GM23248 (cell line): ENCODE measurements around the gene BCLAF1. TPM values are rescaled to one million over a fixed set of nuclear protein-coding genes. Genes with fewer than 3 reads are reported as not detected.
A peak's percentile ranks its signal among the peaks of the same experiment; 100 is the strongest.

Experiments
- DNase-seq: peaks from one replicate; pipeline ENCODE4 v3.0.0-alpha.2; 2015
- H2AFZ ChIP-seq: fragments of 200-600 bp; sonication (generic); 2 replicates; pipeline ENCODE4 v1.6.1; 2016; ENCODE audit warnings: antibody characterized with exemption
- H3F3A ChIP-seq: fragments of 200-600 bp; sonication (generic); 2 replicates; pipeline ENCODE4 v1.6.1; 2016; ENCODE audit warnings: mild to moderate bottlenecking, antibody characterized with exemption, mixed run types; ENCODE audit not compliant: insufficient read depth
- H3K27ac ChIP-seq: fragments of 200-600 bp; sonication (generic); 2 replicates; pipeline ENCODE4 v1.5.1; 2016; ENCODE audit warnings: mild to moderate bottlenecking
- H3K27me3 ChIP-seq: fragments of 200-600 bp; sonication (generic); replicated peaks from 2 replicates; pipeline ENCODE4 v1.6.1; 2016; ENCODE audit warnings: mild to moderate bottlenecking; ENCODE audit not compliant: insufficient read depth
- H3K36me3 ChIP-seq: fragments of 200-600 bp; sonication (generic); 2 replicates; pipeline ENCODE4 v1.6.1; 2016; ENCODE audit warnings: low read depth, mild to moderate bottlenecking
- H3K4me1 ChIP-seq: fragments of 200-600 bp; sonication (generic); 2 replicates; pipeline ENCODE4 v1.6.1; 2016; ENCODE audit warnings: mild to moderate bottlenecking; ENCODE audit not compliant: insufficient read depth
- H3K4me2 ChIP-seq: fragments of 200-600 bp; sonication (generic); one replicate; pipeline ENCODE4 v1.6.1; 2016; ENCODE audit warnings: mild to moderate bottlenecking; ENCODE audit not compliant: unreplicated experiment
- H3K4me3 ChIP-seq: fragments of 200-600 bp; sonication (generic); 2 replicates; pipeline ENCODE4 v1.5.1; 2016; ENCODE audit warnings: mild to moderate bottlenecking
- H3K79me2 ChIP-seq: fragments of 200-600 bp; sonication (generic); 2 replicates; pipeline ENCODE4 v1.6.1; 2016; ENCODE audit warnings: mild to moderate bottlenecking; ENCODE audit not compliant: insufficient read depth
- H3K9ac ChIP-seq: fragments of 200-600 bp; sonication (generic); 2 replicates; pipeline ENCODE4 v1.6.1; 2016; ENCODE audit warnings: mild to moderate bottlenecking
- H3K9me2 ChIP-seq: fragments of 200-600 bp; sonication (generic); 2 replicates; pipeline ENCODE4 v1.6.1; 2016; ENCODE audit warnings: mixed run types, mild to moderate bottlenecking, moderate library complexity; ENCODE audit not compliant: insufficient read depth
- H3K9me3 ChIP-seq: fragments of 200-600 bp; sonication (generic); one replicate; pipeline ENCODE4 v1.6.1; 2017; ENCODE audit warnings: low read depth
- H4K20me1 ChIP-seq: fragments of 200-600 bp; sonication (generic); 2 replicates; pipeline ENCODE4 v1.6.0; 2016; ENCODE audit not compliant: insufficient read depth
- EZH2 ChIP-seq: fragments of 200-600 bp; sonication (generic); IDR thresholded peaks from 2 replicates; pipeline ENCODE4 v1.6.1; 2018; ENCODE audit warnings: antibody characterized with exemption, mild to moderate bottlenecking; ENCODE audit not compliant: insufficient read depth, poor library complexity, severe bottlenecking
- EZH2phosphoT487 ChIP-seq: fragments of 200-600 bp; sonication (generic); IDR thresholded peaks from 2 replicates; pipeline ENCODE4 v1.6.1; 2018; ENCODE audit warnings: antibody characterized with exemption, moderate library complexity, mild to moderate bottlenecking, low read depth; ENCODE audit not compliant: insufficient read depth
- whole genome bisulfite sequencing, 2 experiments: methylation state at CpG; one replicate each; pipeline ENCODE4 v1.1.6; 2015 to 2017; ENCODE audit warnings: low lambda C conversion rate in 2 of 2, low coverage in 1 of 2; ENCODE audit errors: missing lambda C conversion rate in 2 of 2; 5-methylcytosine and 5-hydroxymethylcytosine counted together
- in situ Hi-C: fragments of 300-500 bp; cut with MboI; formaldehyde crosslinking; loops from 2 replicates; pipeline ENCODE4 v1.15.0; 2020
- polyA plus RNA-seq: library from polyadenylated mRNA; unstranded; fragments of >200 nt; fragmentation: Nextera tagmentation; extraction: Ambion mirVana; gene quantifications from 2 replicates; pipeline ENCODE4 v1.2.1, GENCODE V29; 2016
- total RNA-seq: library from RNA; depleted of rRNA; stranded (reverse); fragments of >200 nt; shearing (Covaris generic); gene quantifications from 2 replicates; pipeline ENCODE4 v1.2.3, GENCODE V29; 2014

BCLAF1 gene
- total and polyA plus RNA-seq, 2 experiments from 2014 or later: 78.3 to 80.3 TPM

DNA sequence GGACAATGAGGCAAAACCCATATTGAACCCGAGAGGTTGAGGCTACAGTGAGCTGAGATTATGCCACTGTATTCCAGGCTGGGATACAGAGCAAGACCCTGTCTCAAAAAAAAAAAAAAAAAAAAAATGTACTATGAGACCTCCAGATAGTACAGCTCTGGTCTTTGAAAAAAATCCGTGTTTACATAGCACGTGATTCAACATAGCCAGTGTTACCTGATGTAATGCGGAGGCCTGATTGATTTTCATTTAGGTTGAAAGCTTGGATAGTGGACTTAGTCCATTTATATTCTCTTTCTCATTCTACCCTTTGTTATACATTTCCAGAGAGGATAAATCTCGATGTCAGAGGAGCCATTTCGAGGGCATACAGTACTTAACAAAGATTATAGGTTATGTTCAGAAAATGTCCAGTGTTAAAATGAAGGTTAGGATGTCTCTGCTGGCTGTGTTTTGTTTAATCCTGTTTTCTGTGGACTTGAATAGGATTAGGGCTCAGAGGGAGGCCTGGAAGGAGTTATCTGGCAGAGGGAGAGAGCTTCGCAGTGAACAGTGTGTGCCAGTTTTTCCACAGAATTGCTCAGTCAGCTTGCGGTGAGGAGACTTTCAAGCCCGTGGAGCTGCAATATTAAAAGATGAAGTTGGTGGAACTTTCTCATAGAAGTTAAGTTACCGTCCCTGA, 33.9 kb upstream of the BCLAF1 start:
- H3K9me2 ChIP-seq: no peaks in the 10 kb centered on the region
- no peak overlapping the region for H3K27ac ChIP-seq
- no peak overlapping the region for H3K9ac ChIP-seq
- 49 to 52% methylated on average over 10 of the region's 10 CpGs for WGBS, 2 experiments
- H3K4me2 ChIP-seq: no peak overlapping the region
- H3K4me3 ChIP-seq: no peak overlapping the region
- no peaks in the 10 kb centered on the region for H3K9me3 ChIP-seq
- TF ChIP-seq EZH2phosphoT487: no peak
- no peak for TF ChIP-seq EZH2
- peak overlapping the region; percentile 55; the same call in 1 of the 2 replicates for H2AFZ ChIP-seq
- H3K79me2 ChIP-seq: no peaks in the 10 kb centered on the region
- peak; percentile 36 for DNase-seq
- in situ Hi-C loops: no loop called here
- no peaks in the 10 kb centered on the region for H3K4me1 ChIP-seq
- H3K36me3 ChIP-seq: no peaks in the 10 kb centered on the region
- no peaks in the 10 kb centered on the region for H3K27me3 ChIP-seq
- H3F3A ChIP-seq: no peaks in the 10 kb centered on the region
- H4K20me1 ChIP-seq: no peaks in the 10 kb centered on the region

DNA sequence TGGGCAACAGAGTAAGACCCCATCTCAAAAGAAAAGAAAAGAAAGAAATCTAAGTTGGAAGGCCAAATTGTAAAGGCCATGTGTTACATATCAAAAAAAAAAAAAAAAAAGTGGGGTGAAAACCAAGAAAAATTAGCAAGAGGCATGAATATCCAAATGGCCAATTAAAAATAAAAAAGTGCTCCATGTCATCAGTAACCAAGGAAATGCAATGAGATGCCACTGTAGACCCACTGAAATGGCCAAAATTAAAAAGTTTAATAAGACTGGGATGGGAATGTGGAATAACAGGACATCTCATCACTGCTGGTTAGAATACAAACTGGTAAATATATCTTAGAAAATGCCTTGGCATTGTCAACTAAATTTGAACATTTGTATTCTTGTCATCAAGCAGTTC, 30.1 kb upstream of the BCLAF1 start:
- no peaks in the 10 kb centered on the region for H3K36me3 ChIP-seq
- in situ Hi-C loops: no loop called here

DNA sequence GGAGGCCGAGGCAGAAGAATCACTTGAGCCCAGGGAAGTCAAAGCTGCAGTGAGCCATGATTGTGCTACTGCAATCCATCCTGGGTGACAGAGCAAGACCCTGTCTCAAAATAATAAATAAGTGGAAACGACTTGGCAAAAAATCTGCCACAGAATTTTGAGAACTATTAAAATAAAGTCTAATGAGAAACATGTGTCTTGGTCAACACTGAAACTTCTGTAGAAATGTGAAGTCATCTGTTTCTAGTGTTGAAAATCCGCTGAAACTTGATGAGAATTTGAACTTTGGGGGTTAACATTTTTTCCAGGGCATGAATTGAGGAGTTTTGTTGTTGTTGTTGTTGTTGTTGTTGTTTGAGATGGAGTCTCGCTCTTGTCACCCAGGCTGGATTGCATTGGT, 29.0 kb upstream of the BCLAF1 start:
- no peaks in the 10 kb centered on the region for H3K9me2 ChIP-seq
- H3K27me3 ChIP-seq: no peaks in the 10 kb centered on the region
- H2AFZ ChIP-seq: no peak overlapping the region
- peak; percentile 13 for DNase-seq
- H3K4me1 ChIP-seq: no peaks in the 10 kb centered on the region
- 34 to 48% methylated on average over 4 of the region's 4 CpGs for WGBS, 2 experiments
- no peaks in the 10 kb centered on the region for H4K20me1 ChIP-seq
- H3K4me2 ChIP-seq: no peak overlapping the region
- TF ChIP-seq EZH2 (no peak), EZH2phosphoT487 (no peak)
- H3K9me3 ChIP-seq: no peaks in the 10 kb centered on the region
- H3K9ac ChIP-seq: no peak overlapping the region
- H3K36me3 ChIP-seq: no peaks in the 10 kb centered on the region
- no peaks in the 10 kb centered on the region for H3F3A ChIP-seq
- no peak overlapping the region for H3K4me3 ChIP-seq
- no peaks in the 10 kb centered on the region for H3K79me2 ChIP-seq
- in situ Hi-C loops: no loop called here
- H3K27ac ChIP-seq: no peak overlapping the region

More for the DNA sequence above, 30.1 kb upstream of the BCLAF1 start:
- no peaks in the 10 kb centered on the region for H4K20me1 ChIP-seq
- no peaks in the 10 kb centered on the region for H3K9me3 ChIP-seq
- no peaks in the 10 kb centered on the region for H3K79me2 ChIP-seq
- no peak overlapping the region for H2AFZ ChIP-seq
- H3K27ac ChIP-seq: no peak overlapping the region
- no peaks in the 10 kb centered on the region for H3K4me1 ChIP-seq
- no peaks in the 10 kb centered on the region for H3K27me3 ChIP-seq
- H3K4me2 ChIP-seq: no peak overlapping the region
- H3K9ac ChIP-seq: no peak overlapping the region
- DNase-seq: no peak
- no peaks in the 10 kb centered on the region for H3F3A ChIP-seq
- no peaks in the 10 kb centered on the region for H3K9me2 ChIP-seq
- H3K4me3 ChIP-seq: no peak overlapping the region
- no peak for TF ChIP-seq EZH2phosphoT487
- no peak for TF ChIP-seq EZH2

- H3F3A ChIP-seq: no peaks in the 10 kb centered on the region
- H3K36me3 ChIP-seq: no peaks in the 10 kb centered on the region
- H3K27ac ChIP-seq: no peak overlapping the region
- H3K4me3 ChIP-seq: no peak overlapping the region
- TF ChIP-seq EZH2: no peak
- in situ Hi-C loops: no loop called here
- H3K79me2 ChIP-seq: no peaks in the 10 kb centered on the region
- WGBS, 2 experiments: 36 to 40% methylated on average over 6 of the region's 6 CpGs
- H3K4me1 ChIP-seq: no peaks in the 10 kb centered on the region
- H2AFZ ChIP-seq: peak overlapping the region; percentile 21; the same call in 1 of the 2 replicates
- no peaks in the 10 kb centered on the region for H4K20me1 ChIP-seq
- no peak for DNase-seq
- H3K4me2 ChIP-seq: no peak overlapping the region
- no peak overlapping the region for H3K9ac ChIP-seq
- H3K9me2 ChIP-seq: no peaks in the 10 kb centered on the region
- no peaks in the 10 kb centered on the region for H3K9me3 ChIP-seq
- H3K27me3 ChIP-seq: no peaks in the 10 kb centered on the region
Measured at GRCh38 chr6:136317971-136318370, 28.3 kb upstream of the BCLAF1 start.
